Activated CD8-positive, alpha-beta T cell treated with anti-CD3 and anti-CD28 coated beads, Interleukin-2, amount 10 ng/mL, durations not matched to agents 7 days and 5 days (primary cell): ENCODE results near the gene GFRA1. TPM values are rescaled to one million over a fixed set of nuclear protein-coding genes. Genes with fewer than 3 reads are reported as not detected.

Experiments
- ATAC-seq: fragments of 150-1000 bp; cut with Tn5 transposase; one replicate; pipeline ENCODE4 v1.10.0; 2021; ENCODE audit warnings: moderate library complexity
- CTCF ChIA-PET: fragments of 350-600 bp; sonication (Branson Sonifier 250); formaldehyde crosslinking; loops from one replicate; lab custom pipeline; 2021; ENCODE audit warnings: antibody characterized with exemption; lab: Charles Lee
- POLR2A ChIA-PET: fragments of 350-600 bp; sonication (Branson Sonifier 250); formaldehyde crosslinking; loops from one replicate; lab custom pipeline; 2021; ENCODE audit warnings: antibody characterized with exemption; lab: Charles Lee
- DNase-seq: peaks from one replicate; pipeline ENCODE4 v3.0.0-alpha.2; 2020
- H3K27ac Mint-ChIP-seq: one replicate; pipeline ENCODE4 v1.8.0; 2021; ENCODE audit warnings: mild to moderate bottlenecking, mixed read lengths
- H3K27me3 Mint-ChIP-seq: one replicate; pipeline ENCODE4 v1.8.0; 2021; ENCODE audit warnings: low read depth, mixed read lengths
- H3K36me3 Mint-ChIP-seq: one replicate; pipeline ENCODE4 v1.8.0; 2021; ENCODE audit warnings: low read depth, mixed read lengths
- H3K4me1 Mint-ChIP-seq: one replicate; pipeline ENCODE4 v1.8.0; 2021; ENCODE audit warnings: low read depth, mixed read lengths
- H3K4me3 Mint-ChIP-seq: one replicate; pipeline ENCODE4 v1.8.0; 2021; ENCODE audit warnings: mild to moderate bottlenecking, mixed read lengths
- H3K9me3 Mint-ChIP-seq: one replicate; pipeline ENCODE4 v1.8.0; 2022; ENCODE audit warnings: mixed read lengths; ENCODE audit not compliant: insufficient read depth
- total RNA-seq, 2 experiments: library from RNA; stranded (reverse); gene quantifications; one replicate each; pipeline ENCODE4 v1.2.3, GENCODE V29; 2021

Gene GFRA1
- total RNA-seq, 2 experiments from 2014 or later, result not detected

- ChIA-PET POLR2A (no interaction called here), CTCF (interaction anchor here (1.2 kb wide), 1 partner anchor 10 kb away, joined by 4 read pairs; no protein-coding TSS in a partner anchor)
- no peak for ATAC-seq
- Mint-ChIP-seq H3K36me3 (no peaks in the 10 kb centered on the region), H3K9me3 (no peaks in the 10 kb centered on the region), H3K4me3 (no peak overlapping the region), H3K4me1 (no peaks in the 10 kb centered on the region), H3K27ac (no peak overlapping the region), H3K27me3 (no peaks in the 10 kb centered on the region)
- DNase-seq, result no peak
Observed at GRCh38 chr10:116254422-116255155, 18.4 kb downstream of the GFRA1 start.

- Mint-ChIP-seq H3K27me3 (no peaks in the 10 kb centered on the region), H3K27ac (no peak overlapping the region), H3K36me3 (no peaks in the 10 kb centered on the region), H3K4me3 (no peak overlapping the region), H3K4me1 (no peaks in the 10 kb centered on the region), H3K9me3 (no peaks in the 10 kb centered on the region)
- ChIA-PET CTCF (interaction anchor here (1.2 kb wide), 1 partner anchor 9 kb away, joined by 4 read pairs; no protein-coding TSS in a partner anchor), POLR2A (no interaction called here)
- DNase-seq (no peak), ATAC-seq (no peak)
Observed at GRCh38 chr10:116253716-116254115, 19.3 kb downstream of the GFRA1 start.

- Mint-ChIP-seq H3K36me3 (no peaks in the 10 kb centered on the region), H3K9me3 (no peaks in the 10 kb centered on the region), H3K27me3 (no peaks in the 10 kb centered on the region), H3K4me3 (no peak overlapping the region), H3K4me1 (no peaks in the 10 kb centered on the region), H3K27ac (no peak overlapping the region)
- ATAC-seq (no peak), DNase-seq (no peak)
- ChIA-PET POLR2A (interaction anchor here (0.5 kb wide), 1 partner anchor 19 kb away, joined by 3 read pairs; no protein-coding TSS in a partner anchor), CTCF (no interaction called here)
Observed at GRCh38 chr10:116251602-116252395, 21.2 kb downstream of the GFRA1 start.

- H3K4me1 Mint-ChIP-seq, result no peaks in the 10 kb centered on the region
Observed at GRCh38 chr10:116247691-116248090, 25.3 kb downstream of the GFRA1 start.

GRCh38 chr10:116246263-116246662, 26.7 kb downstream of the GFRA1 start:
- Mint-ChIP-seq H3K4me1 (no peaks in the 10 kb centered on the region), H3K36me3 (no peaks in the 10 kb centered on the region), H3K9me3 (no peaks in the 10 kb centered on the region), H3K4me3 (no peak overlapping the region), H3K27ac (no peak overlapping the region), H3K27me3 (no peaks in the 10 kb centered on the region)
- ChIA-PET POLR2A (no interaction called here), CTCF (no interaction called here)
- ATAC-seq (no peak), DNase-seq (no peak)

More at GRCh38 chr10:116247691-116248090, 25.3 kb downstream of the GFRA1 start:
- Mint-ChIP-seq H3K9me3 (no peaks in the 10 kb centered on the region), H3K4me3 (no peak overlapping the region), H3K27ac (no peak overlapping the region), H3K27me3 (no peaks in the 10 kb centered on the region), H3K36me3 (no peaks in the 10 kb centered on the region)
- ChIA-PET POLR2A (no interaction called here), CTCF (no interaction called here)
- ATAC-seq (no peak), DNase-seq (no peak)

GRCh38 chr10:116245156-116245555, 27.9 kb downstream of the GFRA1 start:
- POLR2A ChIA-PET, result no interaction called here
- H3K9me3 Mint-ChIP-seq, result no peaks in the 10 kb centered on the region
- H3K27ac Mint-ChIP-seq, result no peak overlapping the region
- H3K36me3 Mint-ChIP-seq, result no peaks in the 10 kb centered on the region
- ATAC-seq (no peak), DNase-seq (no peak)
- no peaks in the 10 kb centered on the region for H3K4me1 Mint-ChIP-seq
- H3K27me3 Mint-ChIP-seq, result no peaks in the 10 kb centered on the region
- H3K4me3 Mint-ChIP-seq, result no peak overlapping the region
- CTCF ChIA-PET, result interaction anchor here (0.8 kb wide), 1 partner anchor 9 kb away, joined by 4 read pairs; no protein-coding TSS in a partner anchor

GRCh38 chr10:116241642-116242410, 31.2 kb downstream of the GFRA1 start:
- POLR2A ChIA-PET, result no interaction called here
- no peaks in the 10 kb centered on the region for H3K4me1 Mint-ChIP-seq
- H3K27ac Mint-ChIP-seq, result no peak overlapping the region
- no peak for DNase-seq
- no peak overlapping the region for H3K4me3 Mint-ChIP-seq
- no peaks in the 10 kb centered on the region for H3K9me3 Mint-ChIP-seq
- no peaks in the 10 kb centered on the region for H3K27me3 Mint-ChIP-seq
- CTCF ChIA-PET, result no interaction called here
- no peak for ATAC-seq
- H3K36me3 Mint-ChIP-seq, result no peaks in the 10 kb centered on the region

- no peaks in the 10 kb centered on the region for H3K36me3 Mint-ChIP-seq
- no peak for DNase-seq
- CTCF ChIA-PET, result no interaction called here
Observed at GRCh38 chr10:116241085-116241484, 31.9 kb downstream of the GFRA1 start.

GRCh38 chr10:116240157-116240950, 32.7 kb downstream of the GFRA1 start:
- ChIA-PET CTCF (no interaction called here), POLR2A (no interaction called here)
- Mint-ChIP-seq H3K36me3 (no peaks in the 10 kb centered on the region), H3K27me3 (no peaks in the 10 kb centered on the region), H3K27ac (no peak overlapping the region), H3K4me3 (no peak overlapping the region), H3K9me3 (no peaks in the 10 kb centered on the region), H3K4me1 (no peaks in the 10 kb centered on the region)
- no peak for ATAC-seq
- DNase-seq, result no peak

More at GRCh38 chr10:116241085-116241484, 31.9 kb downstream of the GFRA1 start:
- no peaks in the 10 kb centered on the region for H3K9me3 Mint-ChIP-seq
- no peak for ATAC-seq
- no peaks in the 10 kb centered on the region for H3K4me1 Mint-ChIP-seq
- H3K27ac Mint-ChIP-seq, result no peak overlapping the region
- H3K4me3 Mint-ChIP-seq, result no peak overlapping the region
- POLR2A ChIA-PET, result no interaction called here
- no peaks in the 10 kb centered on the region for H3K27me3 Mint-ChIP-seq

GRCh38 chr10:116239229-116239628, 33.8 kb downstream of the GFRA1 start:
- ATAC-seq, result no peak
- Mint-ChIP-seq H3K9me3 (no peaks in the 10 kb centered on the region), H3K4me3 (no peak overlapping the region), H3K4me1 (no peaks in the 10 kb centered on the region), H3K27ac (no peak overlapping the region), H3K27me3 (no peaks in the 10 kb centered on the region), H3K36me3 (no peaks in the 10 kb centered on the region)
- DNase-seq, result no peak
- ChIA-PET CTCF (no interaction called here), POLR2A (no interaction called here)

GRCh38 chr10:116237970-116238369, 35.0 kb downstream of the GFRA1 start:
- DNase-seq (no peak), ATAC-seq (no peak)
- ChIA-PET CTCF (no interaction called here), POLR2A (no interaction called here)
- Mint-ChIP-seq H3K36me3 (no peaks in the 10 kb centered on the region), H3K9me3 (no peaks in the 10 kb centered on the region), H3K27ac (no peak overlapping the region), H3K27me3 (no peaks in the 10 kb centered on the region), H3K4me3 (no peak overlapping the region), H3K4me1 (no peaks in the 10 kb centered on the region)
